Brain microvascular endothelial cell (primary cell): ENCODE data around the gene CAMK2D.

Source experiments
- DNase-seq: peaks from one replicate; pipeline ENCODE4 v3.0.0-alpha.2; 2020
- H3K27ac ChIP-seq: fragments of 250-450 bp; sonication (Bioruptor Pico); 2 replicates; pipeline ENCODE4 v1.5.1; 2020; ENCODE audit warnings: mild to moderate bottlenecking, moderate library complexity
- H3K27me3 ChIP-seq: fragments of 250-450 bp; sonication (Bioruptor Pico); replicated peaks from 2 replicates; pipeline ENCODE4 v1.5.1; 2020; ENCODE audit warnings: mild to moderate bottlenecking
- H3K36me3 ChIP-seq: fragments of 250-450 bp; sonication (Bioruptor Pico); replicated peaks from 2 replicates; pipeline ENCODE4 v1.5.1; 2020; ENCODE audit warnings: mild to moderate bottlenecking
- H3K4me3 ChIP-seq: 2 replicates; pipeline ENCODE4 v1.5.1; 2011; ENCODE audit warnings: low read depth, mild to moderate bottlenecking, control low read depth, low read length, moderate library complexity
- CTCF ChIP-seq: IDR thresholded peaks from 2 replicates; pipeline ENCODE4 v1.5.1; 2011; ENCODE audit warnings: low read depth, mild to moderate bottlenecking, moderate library complexity, low read length, control low read depth, inconsistent platforms; ENCODE audit errors: missing control alignments
- in situ Hi-C: cut with HindIII; loops from 2 replicates; pipeline ENCODE4 v1.10.0; 2017; ENCODE audit warnings: low sequenced_read_pairs, low pct_ligation_motif_present

Gene CAMK2D

GRCh38 chr4:113701169-113701568 is 60.4 kb downstream of the CAMK2D start:
- Histone ChIP-seq H3K4me3 (no peak overlapping the region), H3K36me3 (no peaks in the 10 kb centered on the region), H3K27me3 (no peaks in the 10 kb centered on the region), H3K27ac (no peak overlapping the region)
- TF ChIP-seq CTCF, result no peak
- no peak for DNase-seq
- in situ Hi-C loops, result no loop called here

GRCh38 chr4:113700602-113701150 is 60.9 kb downstream of the CAMK2D start:
- DNase-seq, result no peak
- in situ Hi-C loops, result no loop called here
- H3K4me3 ChIP-seq, result no peak overlapping the region
- H3K27me3 ChIP-seq, result no peaks in the 10 kb centered on the region
- no peak for TF ChIP-seq CTCF
- no peaks in the 10 kb centered on the region for H3K36me3 ChIP-seq
- no peak overlapping the region for H3K27ac ChIP-seq

- Histone ChIP-seq H3K4me3 (no peak overlapping the region), H3K27me3 (no peaks in the 10 kb centered on the region), H3K27ac (no peak overlapping the region), H3K36me3 (no peaks in the 10 kb centered on the region)
- in situ Hi-C loops, result no loop called here
- DNase-seq, result no peak
- no peak for TF ChIP-seq CTCF
Measured at GRCh38 chr4:113699772-113700171, 61.8 kb downstream of the CAMK2D start.

GRCh38 chr4:113697429-113697828 is 64.1 kb downstream of the CAMK2D start:
- H3K27ac ChIP-seq, result no peak overlapping the region
- H3K4me3 ChIP-seq, result no peak overlapping the region
- in situ Hi-C loops, result no loop called here
- H3K27me3 ChIP-seq, result no peaks in the 10 kb centered on the region
- DNase-seq, result no peak
- TF ChIP-seq CTCF, result no peak
- H3K36me3 ChIP-seq, result no peaks in the 10 kb centered on the region

- Histone ChIP-seq H3K27me3 (no peaks in the 10 kb centered on the region), H3K27ac (no peak overlapping the region), H3K4me3 (no peak overlapping the region), H3K36me3 (no peaks in the 10 kb centered on the region)
- in situ Hi-C loops, result no loop called here
- peak; percentile 85 for DNase-seq
- TF ChIP-seq CTCF, result no peak
Measured at GRCh38 chr4:113695328-113696169, 66.0 kb downstream of the CAMK2D start.
